A549 (cell line): ENCODE results near the gene EARS2. TPM values are rescaled to one million over a fixed set of nuclear protein-coding genes. Genes with fewer than 3 reads are reported as not detected.

Source experiments
- ATAC-seq, 2 experiments: fragments of 200-7000 bp in 1 of 2; fragments of >200 bp in 1 of 2; cut with Nextera tagmentation in 1 of 2; cut with Tn5 transposase in 1 of 2; 3 replicates each; pipeline versions ENCODE4 v1.8.0 to v1.9.1; 2018 to 2020; ENCODE audit warnings: mild to moderate bottlenecking in 1 of 2, moderate library complexity in 1 of 2
- CTCF ChIA-PET: fragments of 300-600 bp; sonication (Branson Sonifier 250); formaldehyde crosslinking; extraction: SDS; loops from one replicate; lab custom pipeline; 2021; ENCODE audit warnings: antibody characterized with exemption, inconsistent platforms; lab: Yijun Ruan, JAX
- POLR2A ChIA-PET: fragments of 350-600 bp; formaldehyde crosslinking; extraction: SDS; loops from one replicate; lab custom pipeline; 2021; ENCODE audit warnings: antibody characterized with exemption, inconsistent platforms; lab: Yijun Ruan, JAX
- DNase-seq, 2 experiments: peaks; one replicate each; pipeline versions ENCODE4 v3.0.0 to v3.0.0-alpha.2; 2011 to 2016; ENCODE audit warnings: low read depth in 1 of 2, low spot score in 1 of 2
- FAIRE-seq: peaks from 2 replicates; lab custom pipeline; 2011; peaks lifted over from hg19 to GRCh38; lab: Jason Lieb, UNC
- H3K27ac ChIP-seq, 2 experiments: fragments of >200 bp; sonication (Bioruptor Twin); formaldehyde crosslinking; 3 replicates each; pipeline ENCODE4 v1.5.1; 2016 to 2017
- H3K4me1 ChIP-seq: fragments of >200 bp; sonication (Bioruptor Twin); formaldehyde crosslinking; 3 replicates; pipeline ENCODE4 v1.6.1; 2016
- H3K4me2 ChIP-seq: fragments of >200 bp; sonication (Bioruptor Twin); formaldehyde crosslinking; 3 replicates; pipeline ENCODE4 v1.6.1; 2016
- H3K4me3 ChIP-seq: fragments of >200 bp; sonication (Bioruptor Twin); formaldehyde crosslinking; 3 replicates; pipeline ENCODE4 v1.5.1; 2016
- H3K9me3 ChIP-seq: fragments of >200 bp; sonication (Bioruptor Twin); formaldehyde crosslinking; 3 replicates; pipeline ENCODE4 v1.6.1; 2016
- CBX2 ChIP-seq: fragments of 200-600 bp; sonication (generic); IDR thresholded peaks from 2 replicates; pipeline ENCODE4 v1.6.1; 2016; ENCODE audit warnings: low read depth, mild to moderate bottlenecking, borderline replicate concordance
- CBX8 ChIP-seq: fragments of 200-600 bp; sonication (generic); IDR thresholded peaks from 2 replicates; pipeline ENCODE4 v1.6.1; 2016
- CHD4 ChIP-seq: fragments of 200-600 bp; sonication (generic); IDR thresholded peaks from 2 replicates; pipeline ENCODE4 v1.6.1; 2016; ENCODE audit warnings: antibody characterized with exemption, mild to moderate bottlenecking, borderline replicate concordance
- E2F6 ChIP-seq: IDR thresholded peaks from 2 replicates; pipeline ENCODE4 v1.6.1; 2012; ENCODE audit warnings: low read depth, borderline replicate concordance
- EHMT2 ChIP-seq: fragments of 200-600 bp; sonication (generic); IDR thresholded peaks from 2 replicates; pipeline ENCODE4 v1.6.1; 2016; ENCODE audit warnings: antibody characterized with exemption, low read depth, mild to moderate bottlenecking, moderate library complexity
- FOSB ChIP-seq: fragments of 250-450 bp; sonication (Bioruptor Pico); IDR thresholded peaks from 2 replicates; pipeline ENCODE4 v1.5.0; 2020; ENCODE audit warnings: mild to moderate bottlenecking, moderate library complexity
- FOXS1 ChIP-seq: fragments of 250-450 bp; sonication (Bioruptor Pico); IDR thresholded peaks from 2 replicates; pipeline ENCODE4 v1.5.0; 2020; ENCODE audit warnings: mild to moderate bottlenecking, moderate library complexity
- HDAC2 ChIP-seq: fragments of 200-600 bp; sonication (generic); IDR thresholded peaks from 2 replicates; pipeline ENCODE4 v1.6.1; 2016
- HMGXB4 ChIP-seq: fragments of 250-450 bp; sonication (Bioruptor Pico); IDR thresholded peaks from 2 replicates; pipeline ENCODE4 v1.5.0; 2021; ENCODE audit warnings: mild to moderate bottlenecking, moderate library complexity, borderline replicate concordance
- HOXB5 ChIP-seq: fragments of 250-450 bp; sonication (Bioruptor Pico); IDR thresholded peaks from 2 replicates; pipeline ENCODE4 v1.5.0; 2020; ENCODE audit warnings: mild to moderate bottlenecking, moderate library complexity
- JUN ChIP-seq, 2 experiments: fragments of >200 bp; sonication (Bioruptor Twin); formaldehyde crosslinking; IDR thresholded peaks; 2 replicates in 1 of 2; 3 replicates in 1 of 2; pipeline ENCODE4 v1.6.1; 2016 to 2017
- KDM1A ChIP-seq: fragments of 200-600 bp; sonication (generic); IDR thresholded peaks from 2 replicates; pipeline ENCODE4 v1.6.1; 2016; ENCODE audit warnings: low read depth, mild to moderate bottlenecking
- MYC ChIP-seq: IDR thresholded peaks from 2 replicates; pipeline ENCODE4 v1.6.1; 2012; ENCODE audit warnings: mild to moderate bottlenecking, inconsistent platforms, low read length, improper control_type of control experiment, borderline replicate concordance
- NPAS2 ChIP-seq: fragments of 250-450 bp; sonication (Bioruptor Pico); IDR thresholded peaks from 2 replicates; pipeline ENCODE4 v1.8.0; 2022; ENCODE audit warnings: mild to moderate bottlenecking, moderate library complexity, borderline replicate concordance
- NR3C1 ChIP-seq: fragments of >200 bp; sonication (Bioruptor Twin); formaldehyde crosslinking; IDR thresholded peaks from 3 replicates; pipeline ENCODE4 v1.6.1; 2017
- PBX3 ChIP-seq: IDR thresholded peaks from 2 replicates; pipeline ENCODE4 v1.6.1; 2012
- PHF8 ChIP-seq: fragments of 200-600 bp; sonication (generic); IDR thresholded peaks from 2 replicates; pipeline ENCODE4 v1.6.1; 2016; ENCODE audit warnings: low read depth, mild to moderate bottlenecking, antibody characterized with exemption, moderate library complexity, borderline replicate concordance
- RCOR1 ChIP-seq: fragments of 150-350 bp; IDR thresholded peaks from 2 replicates; pipeline ENCODE4 v1.6.1; 2014; ENCODE audit warnings: antibody characterized with exemption, low read length, low read depth
- REST ChIP-seq: fragments of 200-600 bp; sonication (generic); IDR thresholded peaks from 2 replicates; pipeline ENCODE4 v1.6.1; 2016; ENCODE audit warnings: antibody characterized with exemption, mild to moderate bottlenecking, moderate library complexity
- RNF2 ChIP-seq: fragments of 200-600 bp; sonication (generic); IDR thresholded peaks from 2 replicates; pipeline ENCODE4 v1.6.1; 2016; ENCODE audit warnings: low read depth, mild to moderate bottlenecking, antibody characterized with exemption, moderate library complexity, borderline replicate concordance
- SMC3 ChIP-seq: fragments of >200 bp; sonication (Bioruptor Twin); formaldehyde crosslinking; IDR thresholded peaks from 3 replicates; pipeline ENCODE4 v1.6.1; 2018; ENCODE audit warnings: inconsistent platforms
- SREBF2 ChIP-seq: fragments of 450-650 bp; IDR thresholded peaks from 2 replicates; pipeline ENCODE4 v1.6.1; 2014; ENCODE audit warnings: mild to moderate bottlenecking, moderate library complexity
- TP53 ChIP-seq: fragments of 250-450 bp; sonication (Bioruptor Pico); IDR thresholded peaks from 2 replicates; pipeline ENCODE4 v1.5.0; 2021; ENCODE audit warnings: mild to moderate bottlenecking, moderate library complexity
- ZC3H11A ChIP-seq: fragments of 450-650 bp; IDR thresholded peaks from 2 replicates; pipeline ENCODE4 v1.6.1; 2014; ENCODE audit warnings: antibody characterized with exemption, mild to moderate bottlenecking
- ZNF302 ChIP-seq: fragments of 250-450 bp; sonication (Bioruptor Pico); IDR thresholded peaks from 2 replicates; pipeline ENCODE4 v1.9.0; 2021; ENCODE audit warnings: inconsistent platforms, mild to moderate bottlenecking, moderate library complexity
- WGBS: methylation state at CpG from one replicate; pipeline ENCODE4 v1.1.6; 2017; ENCODE audit errors: missing lambda C conversion rate; 5-methylcytosine and 5-hydroxymethylcytosine counted together
- polyA plus RNA-seq, 4 experiments: library from polyadenylated mRNA; depleted of rRNA in 3 of 4; stranded (reverse); fragments of >200 nt; fragmentation: RNase III in 1 of 4; extraction: RNeasy Plus Mini Kit Qiagen cat#74134 plus additional on column Dnase treatment in 1 of 4; gene quantifications; 2 replicates in 3 of 4; 3 replicates in 1 of 4; pipeline ENCODE4 v1.2.3, GENCODE V29; 2011 to 2017

EARS2 gene
- polyA plus RNA-seq, 2 of the 4 experiments (the other 2 are of a cell fraction) = 30.4 to 45.2 TPM

GRCh38 chr16:23509782-23510163 lies 47.4 kb downstream of the EARS2 start:
- WGBS = 6% methylated on average over 8 of the region's 17 CpGs
- H3K4me3 ChIP-seq = peak overlapping the region; percentile 80
- no peaks in the 10 kb centered on the region for H3K9me3 ChIP-seq
- peak overlapping the region; percentile 81 to 96 for H3K27ac ChIP-seq
- DNase-seq = no peak
- FAIRE-seq = no peak
- peak overlapping the region; percentile 97 for H3K4me2 ChIP-seq
- peaks cover 21% of the 10 kb centered on the region for H3K4me1 ChIP-seq
- TF ChIP-seq HDAC2 (no peak), EHMT2 (no peak), SREBF2 (no peak), FOXS1 (CRISPR knock-in tag) (no peak), SMC3 (no peak), MYC (no peak), ZC3H11A (no peak), JUN (IDR thresholded peaks at IDR 0.05) (no peak), CBX2 (no peak), HOXB5 (CRISPR knock-in tag) (no peak), PHF8 (no peak), E2F6 (no peak), REST (no peak), CHD4 (no peak), TP53 (CRISPR knock-in tag) (no peak), NPAS2 (CRISPR knock-in tag) (no peak), KDM1A (no peak), RCOR1 (no peak)
- CTCF ChIA-PET = interaction anchor here (0.6 to 1.5 kb wide), 5 partner anchors 28 to 74 kb away, joined by 3 read pairs; partner anchors contain the start of genes EARS2 and UBFD1
- POLR2A ChIA-PET = interaction anchor here (0.6 to 1.0 kb wide), 3 partner anchors 14 to 383 kb away, joined by 3 to 8 read pairs (median 5); partner anchors contain the start of genes EARS2 and UBFD1
- peak; percentile 22 to 42; a peak in 4 of 6 replicates for ATAC-seq

- ATAC-seq = no peak
- POLR2A ChIA-PET = interaction anchor here (0.6 to 1.0 kb wide), 2 partner anchors 14 to 48 kb away, joined by 5 to 8 read pairs; partner anchors contain the start of genes EARS2 and UBFD1
These were observed 47.8 kb downstream of the EARS2 start for GRCh38 chr16:23509441-23509754.

More at GRCh38 chr16:23509441-23509754, 47.8 kb downstream of the EARS2 start:
- Histone ChIP-seq H3K4me3 (peak overlapping the region; percentile 80), H3K27ac (peak overlapping the region; percentile 81 to 96; a peak in 5 of 6 replicates), H3K4me1 (peaks cover 25% of the 10 kb centered on the region), H3K9me3 (no peaks in the 10 kb centered on the region), H3K4me2 (peak overlapping the region; percentile 97)
- no peak for FAIRE-seq
- TF ChIP-seq NR3C1 (no peak), PBX3 (no peak), RNF2 (no peak), FOSB (CRISPR knock-in tag) (no peak), CBX8 (no peak), REST (no peak), ZNF302 (CRISPR knock-in tag) (no peak), HMGXB4 (CRISPR knock-in tag) (no peak)
- no peak for DNase-seq
- WGBS = 60% methylated on average over 5 of the region's 5 CpGs
- CTCF ChIA-PET = interaction anchor here (0.7 to 1.5 kb wide), 2 partner anchors 31 to 74 kb away, joined by 3 read pairs; no protein-coding TSS in a partner anchor
